Measurements from ENCODE around the gene PSEN1. TPM values are rescaled to one million over a fixed set of nuclear protein-coding genes. Genes with fewer than 3 reads are reported as not detected.

Gene PSEN1
- total and polyA plus RNA-seq, 2 of the 8 experiments (the other 6 are each of a cell fraction or from before 2014, with no cell fraction given): 10.1 to 38.7 TPM

DNA sequence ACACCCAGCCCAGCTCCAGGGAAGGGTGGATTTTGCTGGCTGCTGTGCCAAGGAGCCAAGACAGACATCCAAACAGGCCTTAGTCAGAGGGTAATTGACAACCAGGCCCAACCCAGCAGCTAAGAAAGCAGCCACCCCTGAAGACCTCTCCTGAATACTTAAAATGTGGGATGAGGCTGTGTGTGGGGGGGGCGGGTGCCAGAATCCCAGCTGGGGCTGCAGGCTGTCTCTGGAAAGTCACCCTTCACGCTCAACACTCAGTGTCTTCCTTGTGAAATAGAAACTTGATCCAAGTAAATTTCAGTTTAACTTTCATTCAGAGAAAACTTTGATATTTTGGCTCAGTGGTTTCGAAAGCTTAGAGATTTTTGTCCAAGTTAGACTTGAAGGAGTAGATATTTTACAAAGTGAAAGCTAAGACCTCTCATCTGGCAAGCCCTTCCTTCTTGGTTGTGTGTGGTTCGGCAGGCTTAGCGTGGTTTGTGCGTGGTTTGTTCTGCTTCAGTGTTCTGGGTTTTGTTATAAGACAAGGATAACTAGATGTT lies 106.1 kb downstream of the PSEN1 start (continued):
- TF ChIP-seq RAD21 (IDR thresholded peaks at IDR 0.05 in 1 of 2, conservative IDR thresholded peaks at IDR 0.05 in 1 of 2; ENCODE audit: low read depth in 2 of 2, low read length in 2 of 2) (no peak), KDM5A (IDR thresholded peaks at IDR 0.05; ENCODE audit: low read length) (no peak), BCL11A (IDR thresholded peaks at IDR 0.05; ENCODE audit: low read depth in 2 of 2, low read length in 2 of 2) (no peak)

Measured in H1 (cell line).